Measurements from ENCODE around the gene DLG1.

The DLG1 gene

GRCh38 chr3:197298341-197298944 is at the start of gene DLG1:
Gene DLG1, minus strand, starts transcription at chr3:197298612. Its CDS starts 1,408 bp downstream, at chr3:197297204.
- DNase-seq (ENCODE audit: low spot score in 2 of 2) (no peak), ATAC-seq (peak; percentile 83)
- peak within 1 kb of the TSS; percentile 86 for H3K4me3 Mint-ChIP-seq
- H3K9me3 Mint-ChIP-seq, result no peaks in the 10 kb centered on the region
- H3K36me3 Mint-ChIP-seq, result peaks cover 40% of the 10 kb centered on the region
- H3K27ac Mint-ChIP-seq, result peak within 1 kb of the TSS; percentile 94
- H3K4me1 Mint-ChIP-seq, result peaks cover 33% of the 10 kb centered on the region

- DNase-seq (ENCODE audit: low spot score in 2 of 2) (no peak), ATAC-seq (no peak)
- Mint-ChIP-seq H3K27ac (no peak overlapping the region), H3K36me3 (no peaks in the 10 kb centered on the region), H3K9me3 (no peaks in the 10 kb centered on the region), H3K4me3 (no peak overlapping the region), H3K4me1 (no peaks in the 10 kb centered on the region)
Measured at GRCh38 chr3:197348014-197348413, 49.6 kb upstream of the DLG1 start.

GRCh38 chr3:197345390-197345789 is 47.0 kb upstream of the DLG1 start:
- no peaks in the 10 kb centered on the region for H3K9me3 Mint-ChIP-seq
- no peaks in the 10 kb centered on the region for H3K36me3 Mint-ChIP-seq
- no peak overlapping the region for H3K4me3 Mint-ChIP-seq
- ATAC-seq, result no peak
- DNase-seq (ENCODE audit: low spot score in 2 of 2), result no peak
- no peaks in the 10 kb centered on the region for H3K4me1 Mint-ChIP-seq
- no peak overlapping the region for H3K27ac Mint-ChIP-seq

GRCh38 chr3:197344582-197345318 is 46.3 kb upstream of the DLG1 start:
- Mint-ChIP-seq H3K36me3 (no peaks in the 10 kb centered on the region), H3K4me1 (no peaks in the 10 kb centered on the region), H3K27ac (no peak overlapping the region), H3K4me3 (no peak overlapping the region), H3K9me3 (no peaks in the 10 kb centered on the region)
- ATAC-seq (no peak), DNase-seq (ENCODE audit: low spot score in 2 of 2) (no peak)

- no peaks in the 10 kb centered on the region for H3K36me3 Mint-ChIP-seq
- no peaks in the 10 kb centered on the region for H3K9me3 Mint-ChIP-seq
- H3K4me1 Mint-ChIP-seq, result no peaks in the 10 kb centered on the region
- ATAC-seq (no peak), DNase-seq (ENCODE audit: low spot score in 2 of 2) (no peak)
- no peak overlapping the region for H3K4me3 Mint-ChIP-seq
- H3K27ac Mint-ChIP-seq, result no peak overlapping the region
Measured at GRCh38 chr3:197343656-197344408, 45.4 kb upstream of the DLG1 start.

- ATAC-seq (no peak), DNase-seq (ENCODE audit: low spot score in 2 of 2) (no peak)
- Mint-ChIP-seq H3K4me3 (no peak overlapping the region), H3K4me1 (no peaks in the 10 kb centered on the region), H3K9me3 (no peaks in the 10 kb centered on the region), H3K27ac (no peak overlapping the region), H3K36me3 (no peaks in the 10 kb centered on the region)
Measured at GRCh38 chr3:197343111-197343510, 44.7 kb upstream of the DLG1 start.

GRCh38 chr3:197340521-197340871 is 42.1 kb upstream of the DLG1 start:
- Mint-ChIP-seq H3K4me1 (no peaks in the 10 kb centered on the region), H3K4me3 (no peak overlapping the region), H3K27ac (no peak overlapping the region)

GRCh38 chr3:197339841-197340520 is 41.6 kb upstream of the DLG1 start:
- ATAC-seq, result no peak

More at GRCh38 chr3:197340521-197340871, 42.1 kb upstream of the DLG1 start:
- no peak for ATAC-seq
- Mint-ChIP-seq H3K9me3 (no peaks in the 10 kb centered on the region), H3K36me3 (no peaks in the 10 kb centered on the region)
- DNase-seq (ENCODE audit: low spot score in 2 of 2), result no peak

GRCh38 chr3:197338586-197338985 is 40.2 kb upstream of the DLG1 start:
- DNase-seq (ENCODE audit: low spot score in 2 of 2) (no peak), ATAC-seq (peak; percentile 48)
- H3K27ac Mint-ChIP-seq, result no peak overlapping the region
- H3K9me3 Mint-ChIP-seq, result no peaks in the 10 kb centered on the region
- H3K36me3 Mint-ChIP-seq, result no peaks in the 10 kb centered on the region
- H3K4me1 Mint-ChIP-seq, result no peaks in the 10 kb centered on the region
- H3K4me3 Mint-ChIP-seq, result no peak overlapping the region

More at GRCh38 chr3:197339841-197340520, 41.6 kb upstream of the DLG1 start:
- Mint-ChIP-seq H3K4me1 (no peaks in the 10 kb centered on the region), H3K4me3 (no peak overlapping the region), H3K9me3 (no peaks in the 10 kb centered on the region), H3K36me3 (no peaks in the 10 kb centered on the region), H3K27ac (no peak overlapping the region)
- DNase-seq (ENCODE audit: low spot score in 2 of 2), result no peak

- Mint-ChIP-seq H3K9me3 (no peaks in the 10 kb centered on the region), H3K4me1 (no peaks in the 10 kb centered on the region), H3K36me3 (no peaks in the 10 kb centered on the region), H3K27ac (no peak overlapping the region), H3K4me3 (no peak overlapping the region)
- DNase-seq (ENCODE audit: low spot score in 2 of 2) (no peak), ATAC-seq (no peak)
Measured at GRCh38 chr3:197337656-197338055, 39.2 kb upstream of the DLG1 start.

GRCh38 chr3:197337214-197337613 is 38.8 kb upstream of the DLG1 start:
- Mint-ChIP-seq H3K4me1 (no peaks in the 10 kb centered on the region), H3K4me3 (no peak overlapping the region), H3K36me3 (no peaks in the 10 kb centered on the region), H3K27ac (no peak overlapping the region), H3K9me3 (no peaks in the 10 kb centered on the region)
- DNase-seq (ENCODE audit: low spot score in 2 of 2) (no peak), ATAC-seq (no peak)

- Mint-ChIP-seq H3K4me3 (no peak overlapping the region), H3K27ac (no peak overlapping the region), H3K36me3 (no peaks in the 10 kb centered on the region), H3K4me1 (no peaks in the 10 kb centered on the region), H3K9me3 (no peaks in the 10 kb centered on the region)
- DNase-seq (ENCODE audit: low spot score in 2 of 2), result no peak
- ATAC-seq, result no peak
Measured at GRCh38 chr3:197336348-197336747, 37.9 kb upstream of the DLG1 start.

GRCh38 chr3:197335428-197336132 is 37.2 kb upstream of the DLG1 start:
- H3K4me3 Mint-ChIP-seq, result no peak overlapping the region
- no peak for ATAC-seq

GRCh38 chr3:197333901-197334639 is 35.7 kb upstream of the DLG1 start:
- no peaks in the 10 kb centered on the region for H3K9me3 Mint-ChIP-seq
- DNase-seq (ENCODE audit: low spot score in 2 of 2), result no peak
- no peaks in the 10 kb centered on the region for H3K4me1 Mint-ChIP-seq
- no peaks in the 10 kb centered on the region for H3K36me3 Mint-ChIP-seq
- ATAC-seq, result no peak
- H3K4me3 Mint-ChIP-seq, result no peak overlapping the region
- H3K27ac Mint-ChIP-seq, result no peak overlapping the region

More at GRCh38 chr3:197335428-197336132, 37.2 kb upstream of the DLG1 start:
- H3K4me1 Mint-ChIP-seq, result no peaks in the 10 kb centered on the region
- no peak for DNase-seq (ENCODE audit: low spot score in 2 of 2)
- H3K36me3 Mint-ChIP-seq, result no peaks in the 10 kb centered on the region
- H3K9me3 Mint-ChIP-seq, result no peaks in the 10 kb centered on the region
- no peak overlapping the region for H3K27ac Mint-ChIP-seq
